HG03060 (cell line): ENCODE data around the gene GNG2.
"Not testable (repeated sequence)": the region's sequence is repeated elsewhere in the genome, so short reads cannot be mapped to it uniquely, and the experiment has no call there.

Source experiments
- ATAC-seq: cut with Tn5 transposase; IDR thresholded peaks from one replicate; pipeline ENCODE4 v1.9.1; 2021; ENCODE audit warnings: low read depth, moderate number of reproducible peaks; ENCODE audit not compliant: unreplicated experiment

Gene GNG2

GRCh38 chr14:51884086-51884927 is 23.9 kb downstream of the GNG2 start:
- ATAC-seq, result no peak

- no peak for ATAC-seq
Observed at GRCh38 chr14:51889851-51890250, 29.4 kb downstream of the GNG2 start.

GRCh38 chr14:51894250-51894649 is 33.8 kb downstream of the GNG2 start:
- ATAC-seq, result no peak

- no peak for ATAC-seq
Observed at GRCh38 chr14:51895375-51895774, 35.0 kb downstream of the GNG2 start.

GRCh38 chr14:51897791-51898355 is 37.5 kb downstream of the GNG2 start:
- no peak for ATAC-seq

GRCh38 chr14:51901475-51902024 is 41.1 kb downstream of the GNG2 start:
- ATAC-seq, result no peak

- not testable (repeated sequence) for ATAC-seq
Observed at GRCh38 chr14:51905656-51906121, 45.3 kb downstream of the GNG2 start.

GRCh38 chr14:51908086-51908485 is 47.7 kb downstream of the GNG2 start:
- ATAC-seq, result no peak

GRCh38 chr14:51912112-51912786 is 51.8 kb downstream of the GNG2 start:
- no peak for ATAC-seq

GRCh38 chr14:51914310-51914709 is 53.9 kb downstream of the GNG2 start:
- no peak for ATAC-seq

GRCh38 chr14:51917193-51917592 is 56.8 kb downstream of the GNG2 start:
- no peak for ATAC-seq

- no peak for ATAC-seq
Observed at GRCh38 chr14:51921026-51921425, 60.6 kb downstream of the GNG2 start.

GRCh38 chr14:51922624-51923023 is 62.2 kb downstream of the GNG2 start:
- no peak for ATAC-seq

- ATAC-seq, result no peak
Observed at GRCh38 chr14:51924600-51924999, 64.2 kb downstream of the GNG2 start.

GRCh38 chr14:51925980-51926379 is 65.6 kb downstream of the GNG2 start:
- ATAC-seq, result no peak

GRCh38 chr14:51926449-51926848 is 66.0 kb downstream of the GNG2 start:
- ATAC-seq, result no peak

GRCh38 chr14:51928568-51928967 is 68.2 kb downstream of the GNG2 start:
- ATAC-seq, result no peak

- no peak for ATAC-seq
Observed at GRCh38 chr14:51929166-51929565, 68.8 kb downstream of the GNG2 start.

GRCh38 chr14:51929910-51930682 is 69.7 kb downstream of the GNG2 start:
- ATAC-seq, result no peak

GRCh38 chr14:51931308-51931707 is 70.9 kb downstream of the GNG2 start:
- no peak for ATAC-seq
